PFSK-1 (cell line): ENCODE data around the gene MOK.

Experiments used
- FOXP2 ChIP-seq: optimal IDR thresholded peaks from 2 replicates; pipeline ENCODE3; 2011; ENCODE audit warnings: borderline replicate concordance, control low read depth, inconsistent platforms; ENCODE audit not compliant: insufficient read depth; ENCODE audit errors: extremely low read length, extremely low read depth
- POLR2AphosphoS5 ChIP-seq: IDR thresholded peaks from 2 replicates; pipeline ENCODE4 v1.6.1; 2012; ENCODE audit warnings: low read depth, mild to moderate bottlenecking, control low read depth, low read length, moderate library complexity
- REST ChIP-seq, 2 experiments: IDR thresholded peaks; 2 replicates each; pipeline versions ENCODE4 v1.6.1 to v1.8.0; 2011 to 2012; ENCODE audit warnings: low read depth in 2 of 2, low read length in 2 of 2, control low read depth in 1 of 2, inconsistent platforms in 1 of 2, mild to moderate bottlenecking in 1 of 2, moderate library complexity in 1 of 2; ENCODE audit not compliant: insufficient read depth in 1 of 2
- SIN3A ChIP-seq: IDR thresholded peaks from 2 replicates; pipeline ENCODE4 v1.6.1; 2012; ENCODE audit warnings: mild to moderate bottlenecking, low read length, moderate library complexity, borderline replicate concordance; ENCODE audit not compliant: insufficient read depth
- TAF1 ChIP-seq: IDR thresholded peaks from 2 replicates; pipeline ENCODE4 v1.6.1; 2012; ENCODE audit warnings: low read length, control low read depth, borderline replicate concordance; ENCODE audit not compliant: insufficient read depth

DNA sequence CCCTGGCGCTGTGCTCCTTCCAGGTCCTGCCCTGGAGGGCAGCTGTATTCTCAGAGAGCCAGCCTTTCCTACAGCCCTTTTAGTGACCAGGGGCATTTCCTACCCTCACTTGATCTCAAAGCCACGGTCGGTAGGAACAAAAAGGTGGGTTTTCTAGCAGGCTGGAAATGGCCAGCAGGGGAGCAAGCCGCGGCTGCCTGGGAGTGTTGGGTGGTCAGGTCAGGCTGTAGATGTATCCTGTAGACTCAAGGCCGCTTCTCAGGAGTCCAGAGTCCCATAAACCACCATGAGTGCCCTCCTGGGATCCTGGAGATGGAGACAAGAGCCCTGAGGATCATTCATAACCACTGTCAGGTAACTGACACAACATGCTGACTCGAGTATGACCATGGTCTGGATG, 39.1 kb upstream of the MOK start:
- TF ChIP-seq TAF1, result no peak
- no peak for TF ChIP-seq POLR2AphosphoS5
- no peak for TF ChIP-seq FOXP2
- no peak for TF ChIP-seq REST (IDR thresholded peaks at IDR 0.05; ENCODE audit: insufficient read depth in 1 of 2, low read depth in 2 of 2, low read length in 2 of 2)
- no peak for TF ChIP-seq SIN3A
